T-helper 2 cell treated with Interferon-gamma antibody and Interleukin-4, amounts not matched to agents 5 μg/mL and 100 μg/mL, for 36 hours (primary cell): ENCODE results near the gene EFCAB8.
"Not testable (repeated sequence)": the region's sequence is repeated elsewhere in the genome, so short reads cannot be mapped to it uniquely, and the experiment has no call there.

Source experiments
- DNase-seq: peaks from one replicate; pipeline ENCODE4 v3.0.0; 2021; ENCODE audit warnings: low spot score
- H3K27ac Mint-ChIP-seq: one replicate; pipeline ENCODE4 v1.8.0; 2021; ENCODE audit warnings: mild to moderate bottlenecking, mixed read lengths
- H3K27me3 Mint-ChIP-seq: one replicate; pipeline ENCODE4 v1.8.0; 2021; ENCODE audit warnings: low read depth, mixed read lengths
- H3K36me3 Mint-ChIP-seq: one replicate; pipeline ENCODE4 v1.8.0; 2021; ENCODE audit warnings: low read depth, mixed read lengths
- H3K4me1 Mint-ChIP-seq: one replicate; pipeline ENCODE4 v1.8.0; 2021; ENCODE audit warnings: low read depth, mixed read lengths
- H3K4me3 Mint-ChIP-seq: one replicate; pipeline ENCODE4 v1.8.0; 2022; ENCODE audit warnings: mild to moderate bottlenecking, moderate library complexity, mixed read lengths
- H3K9me3 Mint-ChIP-seq: one replicate; pipeline ENCODE4 v1.8.0; 2021; ENCODE audit warnings: mixed read lengths

EFCAB8 gene

GRCh38 chr20:32967961-32968457 lies 109.3 kb downstream of the EFCAB8 start:
- Mint-ChIP-seq H3K27me3 (no peaks in the 10 kb centered on the region), H3K27ac (no peak overlapping the region), H3K4me3 (peak overlapping the region; percentile 71), H3K4me1 (peaks cover 68% of the 10 kb centered on the region), H3K9me3 (no peaks in the 10 kb centered on the region), H3K36me3 (no peaks in the 10 kb centered on the region)
- peak; percentile 48 for DNase-seq

DNA sequence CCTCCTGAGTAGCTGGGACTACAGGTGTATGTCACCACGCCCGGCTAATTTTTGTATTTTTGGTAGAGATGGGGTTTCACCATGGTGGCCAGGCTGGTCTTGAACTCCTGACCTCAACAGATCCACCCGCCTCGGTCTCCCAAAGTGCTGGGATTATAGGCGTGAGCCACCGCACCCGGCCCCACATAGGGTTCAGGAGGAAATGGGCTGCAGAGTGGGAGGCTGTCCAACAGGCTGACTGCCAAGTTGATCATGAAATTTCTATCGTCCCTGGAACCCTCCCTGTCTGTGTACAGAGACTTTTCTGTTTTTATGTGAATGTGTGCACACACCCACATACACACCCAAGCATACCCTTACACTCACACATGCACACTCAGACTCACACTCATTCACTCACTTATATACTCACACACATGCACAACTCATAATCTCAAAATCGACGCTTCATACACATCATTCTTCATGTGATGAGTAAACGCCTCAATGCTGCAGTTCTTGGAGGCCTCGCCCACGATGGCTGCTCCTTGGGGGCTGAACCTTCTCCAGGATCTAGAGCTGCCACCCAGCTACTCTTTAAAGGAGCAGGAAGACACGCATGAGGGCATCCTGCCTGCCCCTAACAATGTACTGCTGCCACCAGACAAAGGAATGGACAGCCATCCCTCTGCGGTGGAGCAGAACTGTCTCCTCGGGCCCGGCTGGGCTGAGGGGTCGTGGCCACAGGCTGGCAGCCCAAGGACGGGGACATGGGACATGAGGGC lies 109.9 kb downstream of the EFCAB8 start:
- H3K27me3 Mint-ChIP-seq, result no peaks in the 10 kb centered on the region

GRCh38 chr20:32969356-32970114 lies 110.8 kb downstream of the EFCAB8 start:
- Mint-ChIP-seq H3K27ac (no peak overlapping the region), H3K27me3 (no peaks in the 10 kb centered on the region), H3K4me1 (peaks cover 73% of the 10 kb centered on the region), H3K4me3 (peak overlapping the region; percentile 60), H3K9me3 (no peaks in the 10 kb centered on the region), H3K36me3 (no peaks in the 10 kb centered on the region)
- no peak for DNase-seq

More for the DNA sequence above, 109.9 kb downstream of the EFCAB8 start:
- H3K4me1 Mint-ChIP-seq, result peaks cover 70% of the 10 kb centered on the region
- no peak overlapping the region for H3K27ac Mint-ChIP-seq
- H3K4me3 Mint-ChIP-seq, result peak overlapping the region; percentile 71
- H3K9me3 Mint-ChIP-seq, result no peaks in the 10 kb centered on the region
- no peaks in the 10 kb centered on the region for H3K36me3 Mint-ChIP-seq
- peak; percentile 30 for DNase-seq

DNA sequence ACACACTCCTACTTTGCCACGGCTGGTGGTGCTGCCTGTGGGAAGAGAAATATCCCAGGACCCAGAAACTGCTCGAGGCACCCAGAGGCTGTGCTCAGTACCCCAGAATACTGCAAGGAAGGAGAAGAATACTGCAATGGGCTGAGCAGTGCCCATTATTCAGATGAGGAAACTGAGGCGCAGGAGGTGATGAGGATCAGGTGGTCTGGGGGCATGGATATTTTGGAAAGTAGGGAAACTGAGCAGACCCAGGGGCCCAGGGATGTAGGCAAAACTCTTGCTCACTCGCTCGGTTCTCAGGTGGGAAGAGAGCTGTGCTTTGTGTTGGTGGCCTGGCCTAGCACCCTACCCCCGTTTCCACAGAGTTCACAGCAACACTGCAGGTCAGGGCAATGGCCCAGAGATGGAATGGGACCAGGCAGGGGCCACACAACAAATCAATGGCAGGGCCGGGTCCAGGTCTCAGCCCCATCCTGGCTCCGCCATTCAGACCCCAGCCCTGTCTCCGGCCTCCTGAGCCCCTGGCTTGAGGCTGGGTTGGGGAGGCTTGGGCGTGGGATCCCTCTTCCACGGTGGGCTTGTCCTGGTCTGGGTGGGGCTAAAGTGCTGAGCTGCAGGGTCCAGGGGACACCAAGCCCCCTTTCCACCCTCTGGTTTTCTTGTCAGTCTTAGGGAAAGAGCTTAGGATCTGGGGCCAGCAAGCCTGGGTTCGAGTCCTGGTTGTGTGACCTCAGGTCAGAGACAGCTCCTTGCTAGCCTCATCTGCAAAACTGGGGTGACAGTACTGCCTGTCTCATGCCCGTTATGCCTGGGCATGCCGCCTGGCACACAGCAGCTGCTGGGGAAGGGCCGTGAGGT lies 111.6 kb downstream of the EFCAB8 start:
- Mint-ChIP-seq H3K27me3 (no peaks in the 10 kb centered on the region), H3K4me1 (peaks cover 73% of the 10 kb centered on the region), H3K4me3 (peak overlapping the region; percentile 60), H3K9me3 (no peaks in the 10 kb centered on the region), H3K27ac (no peak overlapping the region), H3K36me3 (peaks cover 5% of the 10 kb centered on the region)
- DNase-seq, result no peak

DNA sequence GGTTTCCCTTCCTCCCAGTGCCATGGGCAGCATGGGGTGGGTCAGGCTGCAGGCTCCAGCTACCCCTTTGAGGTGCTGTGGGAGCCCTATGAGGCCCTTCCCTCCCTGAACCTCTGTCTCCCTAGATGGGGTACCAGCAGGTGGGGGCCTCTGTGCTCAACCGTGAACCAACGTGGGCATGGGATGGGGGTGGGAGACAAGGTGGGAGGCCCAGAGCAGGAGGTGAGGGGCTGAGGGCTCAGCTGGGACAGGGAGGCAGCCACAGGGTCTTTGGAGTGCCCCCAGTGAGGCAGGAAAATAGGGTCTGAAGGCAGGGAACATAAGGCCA lies 112.2 kb downstream of the EFCAB8 start:
- no peak for DNase-seq
- H3K4me3 Mint-ChIP-seq, result no peak overlapping the region
- no peaks in the 10 kb centered on the region for H3K27me3 Mint-ChIP-seq
- no peaks in the 10 kb centered on the region for H3K9me3 Mint-ChIP-seq
- H3K4me1 Mint-ChIP-seq, result peaks cover 70% of the 10 kb centered on the region
- no peak overlapping the region for H3K27ac Mint-ChIP-seq
- peaks cover 7% of the 10 kb centered on the region for H3K36me3 Mint-ChIP-seq

GRCh38 chr20:32971703-32972161 lies 113.0 kb downstream of the EFCAB8 start:
- no peak overlapping the region for H3K27ac Mint-ChIP-seq
- H3K4me1 Mint-ChIP-seq, result peaks cover 68% of the 10 kb centered on the region
- no peak for DNase-seq
- no peak overlapping the region for H3K4me3 Mint-ChIP-seq
- H3K36me3 Mint-ChIP-seq, result peaks cover 13% of the 10 kb centered on the region
- peaks cover 6% of the 10 kb centered on the region for H3K9me3 Mint-ChIP-seq
- H3K27me3 Mint-ChIP-seq, result no peaks in the 10 kb centered on the region

GRCh38 chr20:32972181-32973076 lies 113.7 kb downstream of the EFCAB8 start:
- Mint-ChIP-seq H3K4me1 (peaks cover 63% of the 10 kb centered on the region), H3K9me3 (peaks cover 7% of the 10 kb centered on the region), H3K4me3 (no peak overlapping the region), H3K27me3 (no peaks in the 10 kb centered on the region), H3K36me3 (peaks cover 15% of the 10 kb centered on the region), H3K27ac (no peak overlapping the region)
- peak; percentile 83 for DNase-seq

GRCh38 chr20:32973077-32973717 lies 114.5 kb downstream of the EFCAB8 start:
- Mint-ChIP-seq H3K4me1 (peaks cover 56% of the 10 kb centered on the region), H3K27ac (no peak overlapping the region), H3K27me3 (no peaks in the 10 kb centered on the region), H3K9me3 (peaks cover 7% of the 10 kb centered on the region), H3K36me3 (peaks cover 15% of the 10 kb centered on the region), H3K4me3 (no peak overlapping the region)
- DNase-seq, result no peak

GRCh38 chr20:32974204-32975064 lies 115.7 kb downstream of the EFCAB8 start:
- H3K4me3 Mint-ChIP-seq, H3K9me3 Mint-ChIP-seq, H3K27me3 Mint-ChIP-seq, DNase-seq: not testable (repeated sequence)
- H3K36me3 Mint-ChIP-seq, result peaks cover 15% of the 10 kb centered on the region
- H3K27ac Mint-ChIP-seq, result peak overlapping the region; percentile 78
- peaks cover 46% of the 10 kb centered on the region for H3K4me1 Mint-ChIP-seq

DNA sequence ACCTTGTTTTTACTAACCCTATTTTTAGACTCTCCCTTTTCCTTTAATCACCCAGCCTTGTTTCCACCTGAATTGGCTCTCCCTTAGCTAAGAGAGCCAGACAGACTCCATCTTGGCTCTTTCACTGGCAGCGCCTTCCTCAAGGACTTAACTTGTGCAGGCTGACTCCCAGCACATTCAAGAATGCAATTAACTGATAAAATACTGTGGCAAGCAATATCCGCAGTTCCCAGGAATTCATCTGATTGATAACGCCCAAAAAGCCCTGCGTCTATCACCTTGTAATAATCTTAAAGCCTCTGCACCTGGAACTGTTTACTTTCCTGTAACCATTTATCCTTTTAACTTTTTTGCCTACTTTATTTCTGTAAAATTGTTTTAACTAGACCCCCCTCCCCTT lies 116.4 kb downstream of the EFCAB8 start:
- H3K4me1 Mint-ChIP-seq, result peaks cover 39% of the 10 kb centered on the region
- not testable (repeated sequence) for H3K27ac Mint-ChIP-seq, H3K27me3 Mint-ChIP-seq, H3K4me3 Mint-ChIP-seq, DNase-seq, H3K9me3 Mint-ChIP-seq
- H3K36me3 Mint-ChIP-seq, result peaks cover 15% of the 10 kb centered on the region

GRCh38 chr20:32975698-32976674 lies 117.3 kb downstream of the EFCAB8 start:
- Mint-ChIP-seq H3K4me1 (peaks cover 33% of the 10 kb centered on the region), H3K9me3 (peaks cover 7% of the 10 kb centered on the region), H3K27me3 (no peaks in the 10 kb centered on the region), H3K27ac (peak overlapping the region; percentile 77), H3K4me3 (no peak overlapping the region), H3K36me3 (peaks cover 15% of the 10 kb centered on the region)
- DNase-seq, result no peak
